H1 (cell line): ENCODE results near the gene FXR2. TPM values are rescaled to one million over a fixed set of nuclear protein-coding genes. Genes with fewer than 3 reads are reported as not detected.

Experiments
- CTCF ChIA-PET: fragments of 300-600 bp; sonication (Branson Sonifier 250); formaldehyde crosslinking; loops from one replicate; lab custom pipeline; 2021; ENCODE audit not compliant: partially characterized antibody; lab: Charles Lee
- POLR2A ChIA-PET: fragments of 300-600 bp; sonication (Branson Sonifier 250); formaldehyde crosslinking; loops from one replicate; lab custom pipeline; 2021; ENCODE audit warnings: inconsistent platforms; ENCODE audit not compliant: partially characterized antibody; lab: Charles Lee
- DNase-seq, 2 experiments: peaks; one replicate each; pipeline versions ENCODE4 v3.0.0 to v3.0.0-alpha.2; 2010 to 2022; ENCODE audit warnings: low spot score in 2 of 2, low read depth in 1 of 2, mixed read lengths in 1 of 2
- FAIRE-seq: peaks from 2 replicates; lab custom pipeline; 2011; peaks lifted over from hg19 to GRCh38; lab: Jason Lieb, UNC
- H2AFZ ChIP-seq: 2 replicates; pipeline ENCODE4 v1.8.1; 2012; ENCODE audit warnings: low read length, inconsistent platforms
- H2AK5ac ChIP-seq: 2 replicates; pipeline ENCODE4 v1.6.1; 2013; ENCODE audit warnings: low read depth, low read length
- H2BK120ac ChIP-seq: replicated peaks from 2 replicates; pipeline ENCODE3; 2013; ENCODE audit warnings: low read depth, low read length, inconsistent platforms
- H2BK12ac ChIP-seq: 2 replicates; pipeline ENCODE4 v1.6.1; 2013; ENCODE audit warnings: low read depth, low read length
- H2BK15ac ChIP-seq: 2 replicates; pipeline ENCODE4 v1.6.1; 2013; ENCODE audit warnings: low read length
- H2BK20ac ChIP-seq: 2 replicates; pipeline ENCODE4 v1.6.1; 2013; ENCODE audit warnings: low read length
- H2BK5ac ChIP-seq: 2 replicates; pipeline ENCODE4 v1.6.1; 2013; ENCODE audit warnings: low read depth, low read length
- H3K14ac ChIP-seq: 2 replicates; pipeline ENCODE4 v1.6.1; 2013; ENCODE audit warnings: inconsistent platforms; ENCODE audit not compliant: insufficient read length
- H3K18ac ChIP-seq: 2 replicates; pipeline ENCODE4 v1.6.1; 2013; ENCODE audit warnings: low read length; ENCODE audit errors: extremely low read depth
- H3K23ac ChIP-seq: 2 replicates; pipeline ENCODE4 v1.6.1; 2013; ENCODE audit warnings: inconsistent platforms; ENCODE audit not compliant: insufficient read length
- H3K23me2 ChIP-seq: 2 replicates; pipeline ENCODE4 v1.6.1; 2013; ENCODE audit warnings: low read depth, low read length
- H3K27ac ChIP-seq: 2 replicates; pipeline ENCODE4 v1.6.1; 2011; ENCODE audit warnings: low read depth, low read length, inconsistent platforms
- H3K27me3 ChIP-seq, 4 experiments: replicated peaks in 1 of 4; 1 replicate in 1 of 4; 2 replicates in 3 of 4; pipeline versions ENCODE4 v1.6.1 to v1.8.1; 2011 to 2013; ENCODE audit warnings: low read length in 3 of 4, mild to moderate bottlenecking in 3 of 4, inconsistent platforms in 2 of 4, mixed read lengths in 2 of 4, moderate library complexity in 1 of 4; ENCODE audit not compliant: control insufficient read depth in 3 of 4, insufficient read depth in 3 of 4; ENCODE audit errors: extremely low read depth in 1 of 4
- H3K36me3 ChIP-seq, 4 experiments: 2 replicates each; pipeline versions ENCODE4 v1.6.1 to v1.8.1; 2011 to 2013; ENCODE audit warnings: mild to moderate bottlenecking in 4 of 4, low read length in 3 of 4, moderate library complexity in 2 of 4, control low read depth in 1 of 4, inconsistent platforms in 1 of 4; ENCODE audit not compliant: insufficient read depth in 4 of 4, control insufficient read depth in 2 of 4
- H3K4ac ChIP-seq: replicated peaks from 2 replicates; pipeline ENCODE3; 2013; ENCODE audit warnings: low read length, low read depth, mixed read lengths, inconsistent platforms; ENCODE audit not compliant: insufficient read length
- H3K4me1 ChIP-seq, 4 experiments: replicated peaks in 1 of 4; 1 replicate in 1 of 4; 2 replicates in 3 of 4; pipeline versions ENCODE4 v1.6.1 to v1.8.1; 2011 to 2013; ENCODE audit warnings: low read length in 3 of 4, inconsistent platforms in 2 of 4, mixed read lengths in 1 of 4; ENCODE audit not compliant: insufficient read depth in 4 of 4, control insufficient read depth in 3 of 4
- H3K4me2 ChIP-seq, 2 experiments: 2 replicates each; pipeline versions ENCODE4 v1.6.1 to v1.8.1; 2011 to 2013; ENCODE audit warnings: low read depth in 2 of 2, low read length in 2 of 2, control low read depth in 1 of 2, inconsistent platforms in 1 of 2, mild to moderate bottlenecking in 1 of 2; ENCODE audit not compliant: insufficient read depth in 1 of 2
- H3K4me3 ChIP-seq, 4 experiments: fragments of 200-600, 300-600 bp in 1 of 4; sonication (generic), shearing (Covaris generic), sonication (Bioruptor Twin) in 1 of 4; 2 replicates each; pipeline versions ENCODE4 v1.5.1 to v1.8.1; 2011 to 2016; ENCODE audit warnings: low read length in 4 of 4, low read depth in 3 of 4, control low read depth in 2 of 4, inconsistent platforms in 2 of 4, mild to moderate bottlenecking in 2 of 4, mixed read lengths in 1 of 4, moderate library complexity in 1 of 4; ENCODE audit not compliant: insufficient read depth in 2 of 4; ENCODE audit errors: extremely low read depth in 1 of 4
- H3K56ac ChIP-seq: replicated peaks from 2 replicates; pipeline ENCODE3; 2013; ENCODE audit warnings: low read depth, mild to moderate bottlenecking, mixed read lengths, low read length, inconsistent platforms; ENCODE audit not compliant: insufficient read length
- H3K79me1 ChIP-seq: 2 replicates; pipeline ENCODE4 v1.6.1; 2013; ENCODE audit warnings: low read depth, low read length, control low read depth
- H3K79me2 ChIP-seq, 2 experiments: 2 replicates each; pipeline versions ENCODE4 v1.6.1 to v1.8.1; 2012 to 2013; ENCODE audit warnings: low read length in 2 of 2, mild to moderate bottlenecking in 2 of 2, inconsistent platforms in 1 of 2; ENCODE audit not compliant: insufficient read depth in 2 of 2, control insufficient read depth in 1 of 2
- H3K9ac ChIP-seq, 4 experiments: replicated peaks in 1 of 4; 1 replicate in 1 of 4; 2 replicates in 3 of 4; pipeline versions ENCODE4 v1.6.1 to v1.8.1; 2011 to 2013; ENCODE audit warnings: low read depth in 3 of 4, low read length in 3 of 4, control low read depth in 2 of 4, mild to moderate bottlenecking in 2 of 4, moderate library complexity in 2 of 4, inconsistent platforms in 1 of 4; ENCODE audit errors: extremely low read depth in 1 of 4
- H3K9me3 ChIP-seq, 2 experiments: 2 replicates each; pipeline versions ENCODE4 v1.6.1 to v1.8.1; 2012 to 2013; ENCODE audit warnings: mild to moderate bottlenecking in 2 of 2, moderate library complexity in 2 of 2, control low read depth in 1 of 2, inconsistent platforms in 1 of 2, low read depth in 1 of 2, low read length in 1 of 2, mixed read lengths in 1 of 2; ENCODE audit not compliant: insufficient read depth in 2 of 2
- H4K20me1 ChIP-seq, 2 experiments: replicated peaks in 1 of 2; 2 replicates each; pipeline versions ENCODE3 to v1.8.1; 2011 to 2013; ENCODE audit warnings: inconsistent platforms in 2 of 2, low read length in 2 of 2, mild to moderate bottlenecking in 1 of 2; ENCODE audit not compliant: insufficient read depth in 2 of 2, control insufficient read depth in 1 of 2
- H4K5ac ChIP-seq: 2 replicates; pipeline ENCODE4 v1.6.1; 2013; ENCODE audit warnings: low read length, low read depth, mixed read lengths, inconsistent platforms; ENCODE audit not compliant: insufficient read length
- H4K8ac ChIP-seq: 2 replicates; pipeline ENCODE4 v1.8.0; 2013; ENCODE audit warnings: mild to moderate bottlenecking, moderate library complexity, low read length, inconsistent platforms; ENCODE audit not compliant: insufficient read depth; ENCODE audit errors: extremely low read depth
- H4K91ac ChIP-seq: replicated peaks from 2 replicates; pipeline ENCODE3; 2013; ENCODE audit warnings: low read length, mixed read lengths, inconsistent platforms; ENCODE audit not compliant: insufficient read length
- WGBS, 2 experiments: shearing (Covaris generic) in 1 of 2; methylation state at CpG; one replicate each; pipeline versions ENCODE4 v1.1.6 to v1.1.7; 2013 to 2015; ENCODE audit warnings: low lambda C conversion rate in 2 of 2, mixed read lengths in 2 of 2, inconsistent platforms in 1 of 2, low coverage in 1 of 2, missing lambda C conversion rate in 1 of 2; ENCODE audit not compliant: insufficient replicate concordance in 2 of 2, insufficient coverage in 1 of 2, insufficient read length in 1 of 2; ENCODE audit errors: extremely low coverage in 1 of 2, missing lambda C conversion rate in 1 of 2; 5-methylcytosine and 5-hydroxymethylcytosine counted together
- polyA plus RNA-seq, 7 experiments: library from polyadenylated mRNA; depleted of rRNA in 3 of 7; stranded (reverse) in 5 of 7; unstranded in 2 of 7; fragments of >200 nt in 5 of 7; fragments of 200-250 nt in 2 of 7; gene quantifications; 1 replicate in 5 of 7; 2 replicates in 1 of 7; 4 replicates in 1 of 7; pipeline versions ENCODE4 v1.2.1 to v1.2.3, GENCODE V29; 2011 to 2013; ENCODE audit warnings: missing spikeins in 2 of 7, mixed read lengths in 2 of 7
- total RNA-seq: library from RNA; stranded (reverse); fragmentation: NEBNext Ultra II Directional; extraction: Animal tissue kit (Norgen Biotek cat#: 25700); gene quantifications from 2 replicates; pipeline ENCODE4 v1.2.1, GENCODE V29; 2021

FXR2 gene
- total and polyA plus RNA-seq, 2 of the 8 experiments (the other 6 are each of a cell fraction or from before 2014, with no cell fraction given), result 26.2 to 44.0 TPM

GRCh38 chr17:7651097-7651664 lies 36.5 kb upstream of the FXR2 start:
- Histone ChIP-seq H3K23me2 (peaks cover 15% of the 10 kb centered on the region), H3K4me2 (peak overlapping the region; percentile 91 to 99), H3K79me2 (no peaks in the 10 kb centered on the region), H4K8ac (no peak overlapping the region), H3K56ac (no peak overlapping the region), H3K27ac (no peak overlapping the region), H3K79me1 (no peaks in the 10 kb centered on the region), H3K23ac (no peak overlapping the region), H4K91ac (no peak overlapping the region), H2BK12ac (no peak overlapping the region), H3K4me1 (peaks cover under 1 to 14% (median 8%) of the 10 kb centered on the region in 4 experiments; a peak in 6 of 7 replicates), H3K36me3 (no peaks in the 10 kb centered on the region; a peak in 2 of 8 replicates), H2AK5ac (no peak overlapping the region), H3K18ac (no peak overlapping the region; the same call in 1 of the 2 replicates), H2BK15ac (no peak overlapping the region), H3K4ac (no peak overlapping the region), H3K9ac (peak overlapping the region in 1 of 4 experiments; percentile 13; a peak in 4 of 7 replicates), H2BK20ac (no peak overlapping the region), H2AFZ (no peak overlapping the region; the same call in 1 of the 2 replicates), H3K4me3 (peak overlapping the region; percentile 43 to 87 (median 63)), H3K27me3 (peaks cover 0 to 13% (median 4%) of the 10 kb centered on the region in 4 experiments; a peak in 4 of 7 replicates), H2BK120ac (no peak overlapping the region), H2BK5ac (no peak overlapping the region), H4K5ac (no peak overlapping the region), H3K14ac (no peak overlapping the region), H4K20me1 (peaks cover 0 to 3% of the 10 kb centered on the region in 2 experiments), H3K9me3 (no peaks in the 10 kb centered on the region)
- WGBS, 2 experiments, result 1% methylated on average over 30 of the region's 45 CpGs; no CpG with 5 or more reads in 1 of the 2 experiments
- FAIRE-seq, result no peak
- CTCF ChIA-PET, result interaction anchor here (0.6 to 18.2 kb wide), 15 partner anchors 10 to 471 kb away, joined by 3 to 211 read pairs (median 5); partner anchors contain the start of genes CHD3, FXR2, SAT2 and SHBG
- POLR2A ChIA-PET, result interaction anchor here (0.6 to 79.4 kb wide), 16 partner anchors 11 to 522 kb away, joined by 3 to 2272 read pairs (median 6); partner anchors contain the start of genes ATP1B2, CD68, DNAH2 and FXR2
- DNase-seq, result no peak
